Endothelial cell of umbilical vein (primary cell): ENCODE measurements around the gene ITSN1. TPM values are rescaled to one million over a fixed set of nuclear protein-coding genes. Genes with fewer than 3 reads are reported as not detected.

ENCODE experiments used
- BruUV-seq: library from RNA; stranded (reverse); fragments of 400-500 nt; replicated peaks from 2 replicates; lab custom pipeline; 2021; lab: Mats Ljungman, UMichigan
- CTCF ChIA-PET: fragments of 300-600, 350-600 bp; sonication (Branson Sonifier 250); formaldehyde crosslinking; loops from one replicate; lab custom pipeline; 2021; ENCODE audit warnings: antibody characterized with exemption, inconsistent platforms; lab: Charles Lee
- POLR2A ChIA-PET: fragments of 300-600, 350-600 bp; sonication (Branson Sonifier 250); formaldehyde crosslinking; loops from one replicate; lab custom pipeline; 2021; ENCODE audit warnings: antibody characterized with exemption, inconsistent platforms; lab: Charles Lee
- DNase-seq: peaks from one replicate; pipeline ENCODE4 v3.0.0-alpha.2; 2011; ENCODE audit warnings: low read depth, low spot score
- FAIRE-seq: peaks from 2 replicates; lab custom pipeline; 2011; peaks lifted over from hg19 to GRCh38; lab: Jason Lieb, UNC
- H2AFZ ChIP-seq: 2 replicates; pipeline ENCODE4 v1.6.0; 2012; ENCODE audit warnings: low read depth, low read length, control low read depth, inconsistent platforms
- H3K27ac ChIP-seq: 2 replicates; pipeline ENCODE4 v1.5.1; 2011; ENCODE audit warnings: low read depth, mild to moderate bottlenecking, control low read depth, low read length, moderate library complexity; ENCODE audit not compliant: insufficient read depth
- H3K27me3 ChIP-seq, 2 experiments: 2 replicates each; pipeline versions ENCODE4 v1.6.0 to v1.6.1; 2011; ENCODE audit warnings: low read length in 2 of 2, mixed read lengths in 1 of 2; ENCODE audit not compliant: control insufficient read depth in 2 of 2, insufficient read depth in 2 of 2
- H3K36me3 ChIP-seq, 2 experiments: 2 replicates in 1 of 2; 3 replicates in 1 of 2; pipeline ENCODE4 v1.5.1; 2011; ENCODE audit warnings: low read length in 2 of 2, mild to moderate bottlenecking in 1 of 2, moderate library complexity in 1 of 2; ENCODE audit not compliant: control insufficient read depth in 2 of 2, insufficient read depth in 2 of 2; ENCODE audit errors: extremely low read depth in 1 of 2
- H3K4me1 ChIP-seq: 3 replicates; pipeline ENCODE4 v1.5.1; 2011; ENCODE audit warnings: mild to moderate bottlenecking, low read length; ENCODE audit not compliant: control insufficient read depth, insufficient read depth; ENCODE audit errors: extremely low read depth
- H3K4me2 ChIP-seq: 2 replicates; pipeline ENCODE4 v1.6.1; 2011; ENCODE audit warnings: low read length, control low read depth, mixed read lengths; ENCODE audit not compliant: insufficient read depth
- H3K4me3 ChIP-seq, 3 experiments: fragments of 200-600 bp in 1 of 3; sonication (generic), shearing (Covaris generic) in 1 of 3; replicated peaks in 1 of 3; 2 replicates each; pipeline ENCODE4 v1.5.1; 2011 to 2016; ENCODE audit warnings: control low read depth in 3 of 3, low read length in 3 of 3, mild to moderate bottlenecking in 2 of 3, inconsistent platforms in 1 of 3, low read depth in 1 of 3, moderate library complexity in 1 of 3; ENCODE audit not compliant: insufficient read depth in 1 of 3
- H3K79me2 ChIP-seq: 2 replicates; pipeline ENCODE4 v1.6.0; 2012; ENCODE audit warnings: low read length, inconsistent platforms; ENCODE audit not compliant: control insufficient read depth, insufficient read depth
- H3K9ac ChIP-seq: replicated peaks from 2 replicates; pipeline ENCODE3; 2011; ENCODE audit warnings: low read length, control low read depth; ENCODE audit not compliant: insufficient read depth; ENCODE audit errors: extremely low read depth
- H3K9me1 ChIP-seq: replicated peaks from 3 replicates; pipeline ENCODE4 v1.6.0; 2011; ENCODE audit warnings: mild to moderate bottlenecking, low read length; ENCODE audit not compliant: control insufficient read depth, insufficient read depth; ENCODE audit errors: extremely low read depth
- H3K9me3 ChIP-seq: replicated peaks from 2 replicates; pipeline ENCODE4 v1.5.1; 2012; ENCODE audit warnings: low read length, inconsistent platforms; ENCODE audit not compliant: control insufficient read depth, insufficient read depth
- H4K20me1 ChIP-seq: replicated peaks from 2 replicates; pipeline ENCODE3; 2011; ENCODE audit warnings: mild to moderate bottlenecking, low read length; ENCODE audit not compliant: control insufficient read depth, insufficient read depth; ENCODE audit errors: extremely low read depth
- EZH2 ChIP-seq: IDR thresholded peaks from 2 replicates; pipeline ENCODE4 v1.6.1; 2012; ENCODE audit warnings: borderline replicate concordance, low read depth, mild to moderate bottlenecking, moderate library complexity, low read length, inconsistent platforms; ENCODE audit not compliant: severe bottlenecking
- FOS ChIP-seq: IDR thresholded peaks from 2 replicates; pipeline ENCODE4 v1.6.1; 2011; ENCODE audit warnings: mild to moderate bottlenecking, low read length, moderate library complexity, borderline replicate concordance; ENCODE audit not compliant: insufficient read depth
- GATA2 ChIP-seq: IDR thresholded peaks from 2 replicates; pipeline ENCODE4 v1.7.0; 2011; ENCODE audit warnings: low read depth, mild to moderate bottlenecking, moderate library complexity, mixed read lengths, low read length; ENCODE audit not compliant: insufficient read length, insufficient read depth
- JUN ChIP-seq: IDR thresholded peaks from 2 replicates; pipeline ENCODE4 v1.6.1; 2011; ENCODE audit warnings: borderline replicate concordance, low read depth; ENCODE audit not compliant: insufficient read length, insufficient read depth
- MYC ChIP-seq: IDR thresholded peaks from one replicate; pipeline ENCODE4 v1.6.1; 2011; ENCODE audit warnings: mild to moderate bottlenecking, low read depth, low read length
- POLR2A ChIP-seq: IDR thresholded peaks from 2 replicates; pipeline ENCODE4 v1.6.1; 2012; ENCODE audit warnings: low read depth, mild to moderate bottlenecking, control low read depth, low read length
- POLR2AphosphoS5 ChIP-seq: IDR thresholded peaks from 2 replicates; pipeline ENCODE4 v1.6.1; 2012; ENCODE audit warnings: low read depth, mild to moderate bottlenecking, control low read depth, low read length, moderate library complexity; ENCODE audit not compliant: insufficient read depth
- dilution Hi-C: fragments of 300-500 bp; cut with MboI; formaldehyde crosslinking; loops from one replicate; pipeline ENCODE4 v1.15.0; 2019; ENCODE audit warnings: low sequenced_read_pairs; ENCODE audit not compliant: extremely low pct_ligation_motif_present
- intact Hi-C: fragments of 100-400 bp; cut with micrococcal nuclease; formaldehyde crosslinking; loops from one replicate; pipeline ENCODE4 v1.10.0; 2022
- polyA plus RNA-seq, 4 experiments: library from polyadenylated mRNA; depleted of rRNA in 3 of 4; stranded (reverse) in 3 of 4; unstranded in 1 of 4; fragments of >200 nt; gene quantifications; 2 replicates each; pipeline versions ENCODE4 v1.2.1 to v1.2.3, GENCODE V29; 2011 to 2012; ENCODE audit warnings: missing spikeins in 1 of 4
- total RNA-seq: library from RNA; stranded (reverse); gene quantifications from 2 replicates; pipeline ENCODE4 v1.2.3, GENCODE V29; 2021
- TF ChIP-seq, protein P1 (sequence below): IDR thresholded peaks from 2 replicates; pipeline ENCODE4 v1.6.1; 2011; ENCODE audit not compliant: insufficient read depth, insufficient read length
- TF ChIP-seq, protein P2 (sequence below), 2 donors: IDR thresholded peaks; 1 replicate in 1 of 2; 2 replicates in 1 of 2; pipeline ENCODE4 v1.5.1; 2011; ENCODE audit warnings: low read length in 2 of 2, mild to moderate bottlenecking in 2 of 2, moderate library complexity in 2 of 2, control low read depth in 1 of 2, inconsistent platforms in 1 of 2, low read depth in 1 of 2; ENCODE audit not compliant: insufficient read depth in 1 of 2; ENCODE audit errors: extremely low read depth in 1 of 2

The ITSN1 gene
- total and polyA plus RNA-seq, 2 donors (not counting 3 experiments of a cell fraction or from before 2014, with no cell fraction given) = 72.2 to 86.8 TPM

DNA sequence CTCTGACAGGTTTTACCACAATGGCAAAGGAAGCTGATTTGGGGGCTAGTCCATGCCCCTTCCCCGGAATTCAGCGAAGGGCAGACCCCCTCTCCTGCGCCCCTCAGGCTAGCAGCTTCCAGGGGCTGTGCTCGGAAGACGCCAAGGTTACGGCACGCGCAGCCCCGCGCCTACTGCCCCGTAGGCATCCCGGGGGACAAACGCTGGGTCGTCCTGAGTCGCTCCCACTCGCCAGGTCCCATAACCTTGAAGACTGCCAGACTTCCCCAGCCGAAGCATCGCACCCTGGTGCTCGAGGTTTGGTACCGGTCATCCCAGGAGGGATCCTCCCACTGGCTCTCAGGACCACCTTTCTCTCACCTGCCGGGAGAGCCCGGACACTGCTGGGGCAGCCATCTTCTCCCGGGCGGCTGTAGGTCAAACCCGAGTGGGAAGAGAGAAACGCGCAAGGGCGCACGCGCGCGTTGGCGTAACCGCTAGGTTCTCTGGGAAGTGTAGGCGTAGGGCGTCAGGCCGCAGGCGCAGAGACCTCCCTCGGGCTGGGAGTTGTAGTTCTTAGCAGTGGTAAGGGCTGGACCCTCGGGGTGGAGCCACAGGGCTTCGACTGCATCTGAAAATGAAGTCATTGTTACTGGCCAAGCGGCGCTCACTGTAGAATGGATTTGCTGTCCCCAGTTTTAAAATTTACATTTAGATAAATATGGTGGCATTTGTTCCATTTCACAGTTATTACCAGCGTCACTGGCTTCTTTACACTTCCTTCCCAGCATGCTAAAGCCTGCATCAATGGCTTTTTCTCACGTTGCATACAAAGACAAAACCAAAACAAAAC is 273.3 kb downstream of the ITSN1 start, which contains the start of gene ATP5PO:
Gene ATP5PO (minus strand): TSS at position 437 of the 832 bp plus-strand sequence. CDS start 41 bp downstream, at position 396.
- H4K20me1 ChIP-seq = no peaks in the 10 kb centered on the region
- H3K27me3 ChIP-seq = no peaks in the 10 kb centered on the region
- DNase-seq (peak; percentile 99), FAIRE-seq (peak; percentile 95)
- peaks cover 0 to 4% of the 10 kb centered on the region in 2 experiments for H3K36me3 ChIP-seq
- peak within 1 kb of the TSS; percentile 81 for H3K4me2 ChIP-seq
- peaks cover 24% of the 10 kb centered on the region for H3K79me2 ChIP-seq
- H3K4me1 ChIP-seq = peaks cover 13% of the 10 kb centered on the region
- intact Hi-C loops (loop anchor here (2.0 kb wide), 1 partner anchor 157 kb away; the partner anchor contains the start of genes MRPS6 and SLC5A3), dilution Hi-C loops (no loop called here)
- peak within 1 kb of the TSS; percentile 34 for H3K27ac ChIP-seq
- H3K4me3 ChIP-seq = peak within 1 kb of the TSS; percentile 15 to 98 (median 83)
- ChIA-PET CTCF (interaction anchor here (0.5 to 1.4 kb wide), 4 partner anchors 8 to 432 kb away, joined by 3 to 6 read pairs (median 3); no protein-coding TSS in a partner anchor), POLR2A (no interaction called here)
- peak within 1 kb of the TSS; percentile 70 for H2AFZ ChIP-seq
- H3K9me1 ChIP-seq = no peaks in the 10 kb centered on the region
- H3K9me3 ChIP-seq = no peaks in the 10 kb centered on the region
- TF ChIP-seq GATA2 = no peak
- TF ChIP-seq EZH2 = no peak
- TF ChIP-seq JUN = no peak
- TF ChIP-seq POLR2A = peak; percentile 93
- no peak for TF ChIP-seq MYC
- TF ChIP-seq POLR2AphosphoS5 = peak; percentile 88
- TF ChIP-seq, protein P1, sequence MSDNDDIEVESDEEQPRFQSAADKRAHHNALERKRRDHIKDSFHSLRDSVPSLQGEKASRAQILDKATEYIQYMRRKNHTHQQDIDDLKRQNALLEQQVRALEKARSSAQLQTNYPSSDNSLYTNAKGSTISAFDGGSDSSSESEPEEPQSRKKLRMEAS = no peak
- TF ChIP-seq FOS = no peak
- TF ChIP-seq, protein P2, sequence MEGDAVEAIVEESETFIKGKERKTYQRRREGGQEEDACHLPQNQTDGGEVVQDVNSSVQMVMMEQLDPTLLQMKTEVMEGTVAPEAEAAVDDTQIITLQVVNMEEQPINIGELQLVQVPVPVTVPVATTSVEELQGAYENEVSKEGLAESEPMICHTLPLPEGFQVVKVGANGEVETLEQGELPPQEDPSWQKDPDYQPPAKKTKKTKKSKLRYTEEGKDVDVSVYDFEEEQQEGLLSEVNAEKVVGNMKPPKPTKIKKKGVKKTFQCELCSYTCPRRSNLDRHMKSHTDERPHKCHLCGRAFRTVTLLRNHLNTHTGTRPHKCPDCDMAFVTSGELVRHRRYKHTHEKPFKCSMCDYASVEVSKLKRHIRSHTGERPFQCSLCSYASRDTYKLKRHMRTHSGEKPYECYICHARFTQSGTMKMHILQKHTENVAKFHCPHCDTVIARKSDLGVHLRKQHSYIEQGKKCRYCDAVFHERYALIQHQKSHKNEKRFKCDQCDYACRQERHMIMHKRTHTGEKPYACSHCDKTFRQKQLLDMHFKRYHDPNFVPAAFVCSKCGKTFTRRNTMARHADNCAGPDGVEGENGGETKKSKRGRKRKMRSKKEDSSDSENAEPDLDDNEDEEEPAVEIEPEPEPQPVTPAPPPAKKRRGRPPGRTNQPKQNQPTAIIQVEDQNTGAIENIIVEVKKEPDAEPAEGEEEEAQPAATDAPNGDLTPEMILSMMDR (IDR thresholded peaks at IDR 0.05; ENCODE audit: extremely low read depth in 1 of 2, insufficient read depth in 1 of 2, low read depth in 1 of 2, low read length in 2 of 2) = no peak
- H3K9ac ChIP-seq = peak within 1 kb of the TSS; percentile 57
- BruUV-seq = TSS peak; percentile 67
